ENCODE data around the gene ADCY3. TPM values are rescaled to one million over a fixed set of nuclear protein-coding genes. Genes with fewer than 3 reads are reported as not detected.

The ADCY3 gene
- polyA plus RNA-seq, 3 donors: 2.5 to 9.3 (median 3.5) TPM

GRCh38 chr2:24852026-24852425 is 68.0 kb downstream of the ADCY3 start:
- H3K27ac Mint-ChIP-seq: no peak overlapping the region
- peaks cover 17 to 29% (median 26%) of the 10 kb centered on the region in 7 donors for H3K9me3 Mint-ChIP-seq
- 93% methylated on average over 7 of the region's 13 CpGs for WGBS (ENCODE audit: insufficient coverage)
- no peak for DNase-seq
- intact Hi-C loops (cut with micrococcal nuclease): no loop called here
- Histone ChIP-seq H3K27me3 (ENCODE audit: control insufficient read depth in 2 of 2, insufficient read depth in 2 of 2, low read length in 2 of 2) (no peaks in the 10 kb centered on the region), H3K4me2 (replicated peaks; ENCODE audit: extremely low read depth, low read length, poor library complexity, severe bottlenecking) (no peak overlapping the region), H3K4me3 (replicated peaks in 1 of 3; ENCODE audit: low read depth in 2 of 3, low read length in 3 of 3) (no peak overlapping the region), H3K4me1 (ENCODE audit: control insufficient read depth in 1 of 2, insufficient read depth in 2 of 2, low read length in 2 of 2) (no peaks in the 10 kb centered on the region), H3K9ac (ENCODE audit: insufficient read depth, low read length, poor library complexity, severe bottlenecking) (no peak overlapping the region), H3K36me3 (replicated peaks in 1 of 2; ENCODE audit: control insufficient read depth in 1 of 2, insufficient read depth in 2 of 2, low read length in 2 of 2) (no peaks in the 10 kb centered on the region), H4K20me1 (ENCODE audit: insufficient read depth, low read length) (no peaks in the 10 kb centered on the region), H3K79me2 (ENCODE audit: insufficient read depth, low read length) (no peaks in the 10 kb centered on the region), H3K27ac (ENCODE audit: low read depth in 1 of 2, low read length in 2 of 2) (no peak overlapping the region), H3K9me3 (replicated peaks in 1 of 2; ENCODE audit: control insufficient read depth in 1 of 2, insufficient read depth in 1 of 2, low read length in 2 of 2) (peaks cover 0 to 40% of the 10 kb centered on the region in 2 donors), H2AFZ (ENCODE audit: insufficient read depth, low read depth, low read length, poor library complexity, severe bottlenecking) (no peak overlapping the region)
- H3K4me3 Mint-ChIP-seq: no peak overlapping the region
- TF ChIP-seq CTCF (IDR thresholded peaks at IDR 0.05): no peak
- peaks cover 38% of the 10 kb centered on the region in 2 donors for H3K36me3 Mint-ChIP-seq
- H3K27me3 Mint-ChIP-seq (ENCODE audit: low read depth in 3 of 3): peaks cover 0 to 3% (median 2%) of the 10 kb centered on the region in 3 donors
- H3K4me1 Mint-ChIP-seq: peaks cover 1% of the 10 kb centered on the region

GRCh38 chr2:24850944-24851343 is 69.1 kb downstream of the ADCY3 start:
- 90% methylated on average over 5 of the region's 7 CpGs for WGBS (ENCODE audit: insufficient coverage)
- Histone ChIP-seq H3K4me2 (replicated peaks; ENCODE audit: extremely low read depth, low read length, poor library complexity, severe bottlenecking) (no peak overlapping the region), H2AFZ (ENCODE audit: insufficient read depth, low read depth, low read length, poor library complexity, severe bottlenecking) (no peak overlapping the region), H3K27ac (ENCODE audit: low read depth in 1 of 2, low read length in 2 of 2) (no peak overlapping the region), H3K9ac (ENCODE audit: insufficient read depth, low read length, poor library complexity, severe bottlenecking) (no peak overlapping the region), H4K20me1 (ENCODE audit: insufficient read depth, low read length) (no peaks in the 10 kb centered on the region), H3K79me2 (ENCODE audit: insufficient read depth, low read length) (no peaks in the 10 kb centered on the region), H3K27me3 (ENCODE audit: control insufficient read depth in 2 of 2, insufficient read depth in 2 of 2, low read length in 2 of 2) (no peaks in the 10 kb centered on the region), H3K36me3 (replicated peaks in 1 of 2; ENCODE audit: control insufficient read depth in 1 of 2, insufficient read depth in 2 of 2, low read length in 2 of 2) (no peaks in the 10 kb centered on the region), H3K9me3 (replicated peaks in 1 of 2; ENCODE audit: control insufficient read depth in 1 of 2, insufficient read depth in 1 of 2, low read length in 2 of 2) (peaks cover 0 to 47% of the 10 kb centered on the region in 2 donors), H3K4me3 (replicated peaks in 1 of 3; ENCODE audit: low read depth in 2 of 3, low read length in 3 of 3) (no peak overlapping the region), H3K4me1 (ENCODE audit: control insufficient read depth in 1 of 2, insufficient read depth in 2 of 2, low read length in 2 of 2) (no peaks in the 10 kb centered on the region)
- TF ChIP-seq CTCF (IDR thresholded peaks at IDR 0.05): no peak
- H3K4me3 Mint-ChIP-seq: no peak overlapping the region
- H3K4me1 Mint-ChIP-seq: peaks cover 1% of the 10 kb centered on the region
- no peak for DNase-seq
- H3K27me3 Mint-ChIP-seq (ENCODE audit: low read depth in 3 of 3): peaks cover 0 to 2% (median 0%) of the 10 kb centered on the region in 3 donors
- peaks cover 33 to 39% of the 10 kb centered on the region in 2 donors for H3K36me3 Mint-ChIP-seq
- intact Hi-C loops (cut with micrococcal nuclease): no loop called here
- peaks cover 21 to 37% (median 29%) of the 10 kb centered on the region in 7 donors for H3K9me3 Mint-ChIP-seq
- no peak overlapping the region for H3K27ac Mint-ChIP-seq
